GM15510 (cell line): ENCODE data around the gene AFG1L.

Experiments
- POLR2A ChIP-seq: IDR thresholded peaks from 3 replicates; pipeline ENCODE4 v1.6.1; 2011; ENCODE audit warnings: borderline replicate concordance; ENCODE audit not compliant: insufficient read length; ENCODE audit errors: extremely low read depth

The AFG1L gene

GRCh38 chr6:108492131-108492766 is 197.4 kb downstream of the AFG1L start:
- TF ChIP-seq POLR2A, result no peak

GRCh38 chr6:108494434-108494833 is 199.6 kb downstream of the AFG1L start:
- TF ChIP-seq POLR2A, result no peak

DNA sequence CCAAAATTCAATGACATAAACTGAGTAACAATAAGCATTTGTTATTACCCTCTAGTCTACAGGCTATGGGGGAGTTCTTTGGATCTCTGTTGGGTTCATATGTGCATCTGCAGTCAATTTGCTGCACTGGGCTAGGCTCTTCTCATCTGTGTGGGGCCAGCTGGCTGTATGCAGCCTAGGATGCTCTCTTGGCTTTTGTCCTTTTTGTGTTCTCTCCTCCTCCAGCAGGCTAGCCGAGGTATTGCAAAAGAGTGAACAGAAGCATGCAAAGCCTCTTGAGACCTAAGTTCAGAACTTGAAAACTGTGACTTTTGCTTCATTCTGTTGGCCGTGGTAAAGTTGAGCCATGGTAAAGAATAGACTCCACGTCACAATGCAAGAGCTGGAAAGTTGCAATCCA is 203.0 kb downstream of the AFG1L start:
- no peak for TF ChIP-seq POLR2A

GRCh38 chr6:108501559-108501958 is 206.7 kb downstream of the AFG1L start:
- no peak for TF ChIP-seq POLR2A

- no peak for TF ChIP-seq POLR2A
Measured at GRCh38 chr6:108502832-108503231, 208.0 kb downstream of the AFG1L start.

- TF ChIP-seq POLR2A, result no peak
Measured at GRCh38 chr6:108507316-108507715, 212.5 kb downstream of the AFG1L start.

GRCh38 chr6:108510461-108511319 is 215.8 kb downstream of the AFG1L start:
- TF ChIP-seq POLR2A, result no peak

DNA sequence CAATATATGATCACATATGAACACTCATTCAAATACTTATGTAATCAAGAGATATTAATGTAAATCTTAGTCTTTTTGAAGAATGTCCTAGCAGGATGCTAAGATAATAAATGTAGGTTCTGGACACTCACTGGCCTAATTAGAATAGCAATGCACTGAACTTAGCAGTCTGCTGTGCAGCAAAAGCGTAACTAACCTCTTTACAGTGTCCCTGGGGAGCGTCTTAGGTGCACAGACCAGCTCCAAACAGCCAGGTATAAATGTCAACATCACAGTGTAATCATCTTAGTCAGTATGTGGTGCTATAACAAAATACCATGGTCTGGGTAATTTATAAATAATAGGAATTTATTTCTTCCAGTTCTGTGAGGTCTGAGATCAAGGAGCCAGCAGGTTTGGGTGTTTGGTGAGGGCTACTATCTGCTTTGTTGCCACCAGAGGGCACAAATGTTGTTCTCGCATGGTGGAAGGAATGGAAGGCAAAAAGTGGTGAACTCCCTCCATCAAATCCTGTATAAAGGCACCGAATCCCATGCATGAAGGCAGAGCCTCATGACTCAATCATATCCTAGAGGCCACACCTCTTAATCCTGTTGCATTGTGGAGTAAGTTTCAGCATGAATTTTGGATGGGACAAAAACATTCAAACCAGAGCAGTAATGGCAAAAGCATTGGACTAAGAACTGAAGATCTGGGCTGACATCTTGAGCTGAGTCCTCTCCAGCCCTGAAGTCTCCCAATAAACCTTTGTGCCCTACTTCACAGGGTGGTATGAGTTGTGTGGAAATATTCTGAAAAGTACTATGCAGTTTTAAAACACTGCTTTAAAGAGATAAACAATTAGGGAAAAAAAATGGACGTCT is 224.1 kb downstream of the AFG1L start:
- no peak for TF ChIP-seq POLR2A

GRCh38 chr6:108521616-108522107 is 226.8 kb downstream of the AFG1L start:
- TF ChIP-seq POLR2A, result no peak

GRCh38 chr6:108523697-108524096 is 228.8 kb downstream of the AFG1L start:
- TF ChIP-seq POLR2A, result no peak

GRCh38 chr6:108524528-108525248 is 229.8 kb downstream of the AFG1L start:
- no peak for TF ChIP-seq POLR2A

- no peak for TF ChIP-seq POLR2A
Measured at GRCh38 chr6:108526739-108527174, 231.9 kb downstream of the AFG1L start.

GRCh38 chr6:108528878-108529277 is 234.0 kb downstream of the AFG1L start:
- TF ChIP-seq POLR2A, result no peak

- no peak for TF ChIP-seq POLR2A
Measured at GRCh38 chr6:108531332-108531731, 236.5 kb downstream of the AFG1L start.
